ENCODE results near the gene FAM20B.
A peak's percentile ranks its signal among the peaks of the same experiment; 100 is the strongest.
"Not testable (repeated sequence)": the region's sequence is repeated elsewhere in the genome, so short reads cannot be mapped to it uniquely, and the experiment has no call there.

FAM20B gene

DNA sequence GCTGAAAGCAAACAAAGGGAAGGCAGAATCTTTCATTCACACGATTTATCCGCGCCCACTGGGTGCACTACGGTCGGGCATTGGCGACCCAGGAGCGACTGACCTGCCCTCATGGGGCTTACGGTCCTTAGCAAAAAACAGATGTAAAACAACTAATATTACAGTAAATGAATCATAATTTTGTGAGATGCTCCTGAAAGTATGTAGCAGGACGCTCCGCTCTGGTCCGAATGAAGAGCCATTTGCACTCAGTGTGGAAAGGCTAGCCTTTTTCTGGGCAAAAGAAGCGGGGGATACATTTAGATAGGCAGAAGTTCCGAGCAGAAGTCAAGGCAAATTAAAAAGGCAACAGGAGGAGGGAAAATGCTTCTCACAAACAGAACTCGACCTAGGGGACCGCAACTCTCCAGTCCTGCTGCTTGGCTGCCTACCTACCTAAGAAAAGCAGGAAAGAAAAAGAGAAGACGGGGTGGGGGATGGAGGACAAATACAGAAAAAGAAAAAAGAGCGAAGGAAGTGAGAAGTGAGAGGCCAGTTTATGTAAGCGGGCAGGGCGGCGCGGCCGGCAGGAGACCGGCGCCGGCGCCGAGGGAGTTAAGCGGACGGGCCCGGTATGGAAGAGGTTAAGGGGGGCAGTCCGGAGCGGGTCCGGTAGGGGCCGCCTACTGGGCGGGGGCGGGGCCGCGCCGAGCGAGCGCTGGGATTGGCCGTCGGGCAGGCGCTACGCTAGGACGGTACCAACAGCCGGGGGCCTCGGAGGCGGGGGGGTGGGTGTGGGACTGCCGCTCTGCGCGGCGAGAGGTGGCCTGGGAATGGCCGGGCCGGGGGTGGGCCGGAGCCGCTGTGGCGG, at the start of gene FAM20B:
Gene FAM20B, plus strand, starts transcription at position 770 of the 850 bp plus-strand sequence. CDS start 17,954 bp downstream, outside the sequence.
- DNase-seq, result peak; percentile 45 to 95 (median 89)

- no peak for DNase-seq
These were observed 49.2 kb upstream of the FAM20B start for GRCh38 chr1:178976541-178976940.

DNA sequence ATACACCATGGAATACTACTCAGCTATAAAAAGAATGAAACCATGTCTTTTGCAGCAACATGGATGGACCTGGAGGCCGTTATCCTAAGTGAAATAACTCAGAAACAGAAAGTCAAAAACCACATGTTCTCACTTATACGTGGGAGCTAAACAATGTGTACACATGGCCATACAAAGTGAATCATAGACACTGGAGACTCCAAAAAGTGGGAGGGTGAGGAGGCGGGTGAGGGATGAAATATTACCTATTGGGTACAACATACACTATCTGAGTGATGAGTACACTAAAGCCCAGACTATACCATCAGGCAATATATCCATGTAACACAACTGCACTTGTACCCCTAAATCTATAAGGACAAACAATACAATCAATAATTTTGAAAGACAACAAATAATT, 39.5 kb upstream of the FAM20B start:
- DNase-seq, result no peak

- DNase-seq, result not testable (repeated sequence)
These were observed 37.5 kb upstream of the FAM20B start for GRCh38 chr1:178988198-178988597.

GRCh38 chr1:178993559-178993958, 32.1 kb upstream of the FAM20B start:
- no peak for DNase-seq

DNA sequence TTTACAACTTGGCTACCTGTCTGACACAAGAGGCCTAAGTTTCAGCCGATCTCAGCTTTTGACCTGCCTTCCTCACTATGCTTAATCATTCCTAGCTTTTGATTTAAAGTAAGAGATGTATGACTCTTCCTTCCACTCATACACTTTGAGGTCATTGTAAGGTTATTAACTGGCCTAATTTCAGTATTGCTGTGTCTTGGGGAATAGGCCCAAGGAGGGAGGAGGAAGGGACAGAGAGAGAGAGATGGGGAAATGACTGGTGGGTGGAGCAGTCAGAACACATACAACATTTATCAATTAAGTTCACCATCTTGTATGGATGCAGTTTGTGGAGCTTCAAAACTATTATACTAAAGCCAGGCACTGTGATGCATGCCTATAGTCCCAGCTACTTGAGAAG, 28.3 kb upstream of the FAM20B start:
- DNase-seq, result no peak

DNA sequence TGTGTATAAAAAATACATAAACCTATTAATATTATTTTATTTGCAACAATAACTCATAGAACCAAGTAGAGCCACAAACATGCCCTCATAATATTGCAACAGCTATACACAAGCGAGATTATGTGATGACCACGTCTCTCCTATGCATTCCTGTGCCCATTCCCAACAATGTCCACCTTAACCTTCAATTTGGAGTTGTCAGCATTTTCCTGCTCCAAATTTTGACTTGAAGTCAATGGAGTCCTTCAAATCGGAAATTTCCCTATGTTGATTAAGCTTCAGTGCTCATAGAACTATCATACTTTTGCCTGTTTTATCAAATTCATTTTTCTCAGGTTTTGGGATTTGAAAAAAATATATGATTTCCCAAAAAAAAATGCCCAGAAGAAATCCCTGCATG, 27.4 kb upstream of the FAM20B start:
- no peak for DNase-seq

DNA sequence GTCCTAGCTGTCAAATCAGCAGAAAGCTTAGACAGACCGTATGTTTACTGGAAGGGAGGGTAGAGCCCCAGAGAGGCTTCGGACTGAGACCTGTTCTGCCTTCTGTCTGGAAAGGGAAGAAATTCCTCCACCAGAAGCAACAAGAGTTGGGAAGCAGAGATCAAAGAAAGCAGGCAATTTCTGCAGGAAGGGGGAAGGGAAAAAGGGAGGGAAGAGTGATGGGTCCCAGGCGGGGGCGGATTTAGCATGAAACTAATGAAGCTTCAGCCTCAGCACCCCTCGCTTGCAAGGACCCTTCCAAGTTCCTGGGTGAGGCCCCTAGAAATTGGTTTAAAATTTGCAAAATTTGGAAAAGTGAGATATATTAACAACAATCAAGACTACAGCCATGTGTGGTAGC, 26.6 kb upstream of the FAM20B start:
- no peak for DNase-seq

DNA sequence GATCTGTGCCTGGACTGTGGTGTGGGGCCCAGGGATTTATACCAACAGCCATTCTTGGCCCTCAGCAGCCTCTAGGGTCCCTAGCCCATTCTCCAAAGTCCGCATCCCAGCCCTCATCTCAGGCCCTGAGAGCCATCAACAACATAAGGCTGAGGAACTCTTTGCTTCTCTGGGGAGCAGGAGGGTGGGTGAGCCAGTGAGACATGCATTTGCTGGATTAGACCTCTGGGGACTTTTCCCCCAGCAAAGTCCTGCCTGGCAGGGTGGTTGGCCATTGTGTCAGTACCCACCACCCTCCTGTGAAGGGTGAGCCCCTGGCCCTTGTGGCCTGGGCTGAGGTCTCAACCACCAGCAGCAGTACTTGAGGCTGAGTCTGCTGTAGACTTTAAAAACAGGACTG, 24.2 kb upstream of the FAM20B start:
- DNase-seq, result no peak

DNA sequence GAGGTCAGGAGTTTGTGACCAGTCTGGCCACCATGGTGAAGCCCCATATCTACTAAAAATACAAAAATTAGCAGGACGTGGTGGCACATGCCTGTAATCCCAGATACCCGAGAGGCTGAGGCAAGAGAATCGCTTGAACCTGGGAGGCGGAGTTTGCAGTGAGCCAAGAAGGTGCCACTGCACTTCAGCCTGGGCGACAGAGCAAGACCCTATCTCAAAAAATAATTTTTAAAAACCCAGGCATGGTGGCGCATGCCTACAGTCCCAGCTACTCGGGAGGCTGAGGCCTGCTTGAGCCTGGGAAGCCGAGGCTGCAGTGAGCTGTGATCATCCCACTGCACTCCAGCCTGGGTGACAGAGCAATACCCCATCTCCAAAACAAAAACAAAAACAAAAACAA, 23.6 kb upstream of the FAM20B start:
- not testable (repeated sequence) for DNase-seq

DNA sequence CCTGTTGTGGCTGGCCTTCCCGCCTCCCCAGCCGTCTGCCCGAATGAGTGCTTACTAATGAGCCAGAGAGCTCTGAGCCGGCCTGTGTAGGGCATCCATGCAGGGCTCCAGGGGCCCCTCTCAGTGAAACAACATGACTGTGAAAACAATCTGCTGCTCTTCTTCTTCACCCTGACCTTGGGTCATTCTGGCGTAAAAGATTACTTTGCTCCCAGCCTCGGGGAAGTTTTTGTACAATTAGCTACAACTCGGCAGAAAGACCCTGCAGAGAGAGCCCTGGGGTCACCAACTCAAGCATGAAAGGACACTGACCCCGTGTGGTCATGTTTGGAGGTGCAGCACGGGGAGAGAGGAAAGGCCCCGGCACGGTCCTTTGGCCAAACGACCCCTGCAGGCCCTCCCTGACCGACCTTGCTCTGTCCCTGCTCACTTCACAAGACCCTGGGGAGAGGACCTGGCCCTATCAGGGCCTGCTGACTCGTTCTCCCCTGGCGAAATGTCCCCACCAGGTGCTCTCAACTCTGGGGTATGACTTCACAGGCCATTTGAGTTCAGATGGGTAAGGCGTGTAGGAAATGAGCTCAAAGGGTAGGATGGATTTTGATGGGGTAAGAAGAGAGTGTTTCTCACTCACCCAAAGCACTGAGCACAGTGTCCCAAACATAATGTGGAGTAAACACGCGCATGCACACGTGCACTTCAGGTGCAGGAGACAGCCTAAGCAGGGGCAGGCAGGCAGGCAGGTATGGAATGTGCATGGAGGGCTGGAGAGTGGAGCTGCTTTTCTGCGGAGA, 22.9 kb upstream of the FAM20B start:
- peak in 49 of 58 donors; percentile 8 to 80 (median 36) for DNase-seq

- no peak for DNase-seq
These were observed 22.1 kb upstream of the FAM20B start for GRCh38 chr1:179003512-179004066.

- no peak for DNase-seq
These were observed 18.5 kb upstream of the FAM20B start for GRCh38 chr1:179007233-179007632.

DNA sequence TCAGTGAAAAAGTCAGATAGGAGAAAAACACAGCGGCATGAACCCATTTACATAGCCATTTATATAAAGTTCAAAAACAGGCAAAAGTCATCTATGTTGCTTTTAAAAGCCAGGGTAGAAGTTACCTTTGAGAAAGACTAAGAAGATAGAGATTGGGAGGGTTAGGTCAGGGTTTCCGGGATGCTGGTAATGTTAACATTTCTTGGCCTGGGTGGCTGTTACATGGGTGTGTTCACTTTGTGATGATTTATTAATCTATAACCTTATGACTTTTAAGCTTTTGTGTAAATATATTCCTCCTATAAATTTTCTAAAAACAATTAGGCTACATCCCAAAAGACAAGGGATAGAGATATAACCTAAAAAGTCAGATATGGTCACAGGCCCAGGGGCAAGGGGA, 15.0 kb upstream of the FAM20B start:
- DNase-seq, result no peak

GRCh38 chr1:179012038-179012437, 13.7 kb upstream of the FAM20B start:
- no peak for DNase-seq

DNA sequence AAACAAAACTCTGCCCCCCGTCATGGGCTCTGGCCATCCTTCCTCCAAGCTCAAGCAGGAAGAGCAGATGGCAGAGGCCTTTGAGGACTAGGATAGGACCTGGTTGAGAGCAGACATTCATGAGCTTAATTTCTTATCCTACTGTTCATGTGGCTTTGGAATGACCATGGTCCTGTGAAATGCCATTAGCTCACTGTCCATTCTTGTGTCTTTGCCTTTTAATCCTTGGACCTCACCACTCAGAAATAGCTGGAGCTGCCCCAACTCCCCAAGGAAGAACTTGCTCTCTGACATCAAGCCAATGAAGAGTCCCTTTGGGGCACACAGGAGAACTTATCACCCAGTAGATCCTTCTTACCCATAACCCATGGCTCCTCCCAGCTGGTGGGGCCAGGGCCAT, 11.6 kb upstream of the FAM20B start:
- no peak for DNase-seq

DNA sequence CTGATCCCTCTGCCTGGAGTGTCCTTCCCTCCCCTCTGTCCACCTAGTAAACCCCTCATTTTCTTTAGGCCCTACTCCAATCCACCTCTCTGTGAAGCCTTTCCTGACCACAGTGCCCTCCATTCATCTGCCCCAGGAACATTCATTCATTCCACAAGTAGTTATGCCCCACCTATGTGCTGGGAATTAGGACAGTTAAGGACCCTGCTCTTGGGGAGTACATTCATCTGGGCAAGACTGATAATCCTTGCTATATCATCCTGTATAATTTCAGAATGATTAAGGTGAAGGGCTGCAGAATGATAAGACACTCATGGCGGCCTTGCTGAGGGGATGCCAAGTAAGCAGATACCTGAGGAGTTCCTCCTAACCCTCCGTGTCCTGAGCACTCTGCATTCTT, 10.3 kb upstream of the FAM20B start:
- DNase-seq, result no peak

GRCh38 chr1:179016706-179017382, 8.8 kb upstream of the FAM20B start:
- DNase-seq, result peak in 53 of 58 donors; percentile 18 to 90 (median 63)

GRCh38 chr1:179017383-179018326, 8.0 kb upstream of the FAM20B start:
- no peak for DNase-seq

GRCh38 chr1:179021873-179022272, 3.8 kb upstream of the FAM20B start:
- DNase-seq, result peak in 52 of 58 donors; percentile 8 to 79 (median 46)

Data from anterior cingulate cortex (tissue), 58 donors.